GM20000 (cell line): Measurements from ENCODE around the gene VWA8.
A peak's percentile ranks its signal among the peaks of the same experiment; 100 is the strongest.

Source experiments
- DNase-seq: peaks from one replicate; pipeline ENCODE4 v3.0.0; 2012; ENCODE audit warnings: low spot score
- CTCF ChIP-seq: IDR thresholded peaks from 2 replicates; pipeline ENCODE4 v1.5.1; 2012; ENCODE audit warnings: mild to moderate bottlenecking, control low read depth; ENCODE audit errors: extremely low read depth, missing control alignments

Gene VWA8

DNA sequence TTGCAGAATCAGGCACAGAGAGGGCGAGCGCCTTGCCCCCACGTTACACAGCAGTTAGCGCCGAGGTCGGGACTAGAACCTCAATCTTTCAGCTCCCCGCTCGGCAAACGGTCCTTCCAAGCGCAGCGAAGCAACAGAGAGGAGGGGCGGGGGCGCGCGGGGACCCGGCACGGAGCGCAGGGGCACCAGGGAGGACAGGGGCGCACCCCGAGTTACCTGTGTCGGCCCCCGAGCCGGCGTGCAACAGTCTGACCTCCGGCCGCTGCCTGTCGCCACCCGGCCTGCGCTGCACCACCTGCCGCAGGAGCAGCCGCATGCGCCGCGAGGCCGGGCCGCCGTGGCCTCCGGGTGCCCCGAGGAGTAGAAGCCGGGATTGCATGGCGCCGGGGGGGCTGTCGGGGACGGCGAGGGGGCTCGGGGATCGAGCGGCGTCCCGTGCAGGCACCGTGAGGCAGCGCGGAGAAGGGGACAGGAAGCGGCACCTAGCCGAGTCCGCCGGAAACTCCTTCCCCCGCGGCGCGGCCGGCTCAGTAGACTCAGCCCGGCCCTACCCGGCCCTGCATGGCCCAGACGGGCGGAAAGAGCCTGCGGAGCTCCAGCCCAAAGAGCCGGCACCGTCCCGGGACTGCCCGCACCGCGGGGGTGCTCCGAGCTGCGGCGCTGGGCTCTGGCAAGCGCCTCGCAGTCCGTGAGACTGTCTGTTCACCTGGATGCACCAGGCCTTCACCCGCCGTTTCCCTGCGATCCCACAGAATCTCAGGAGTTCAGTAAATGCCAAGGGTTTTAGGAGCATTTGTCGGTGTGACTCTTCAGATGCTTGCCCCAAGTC is at the start of gene VWA8:
TSS of gene VWA8 (minus strand) at position 473 of the 829 bp plus-strand sequence. CDS start at position 379, 94 bp downstream.
- TF ChIP-seq CTCF, result no peak
- peak; percentile 90 for DNase-seq

GRCh38 chr13:42009057-42009456 is 48.1 kb upstream of the VWA8 start:
- DNase-seq, result no peak
- no peak for TF ChIP-seq CTCF

- TF ChIP-seq CTCF, result no peak
- no peak for DNase-seq
These were observed 46.9 kb upstream of the VWA8 start for GRCh38 chr13:42007844-42008243.

DNA sequence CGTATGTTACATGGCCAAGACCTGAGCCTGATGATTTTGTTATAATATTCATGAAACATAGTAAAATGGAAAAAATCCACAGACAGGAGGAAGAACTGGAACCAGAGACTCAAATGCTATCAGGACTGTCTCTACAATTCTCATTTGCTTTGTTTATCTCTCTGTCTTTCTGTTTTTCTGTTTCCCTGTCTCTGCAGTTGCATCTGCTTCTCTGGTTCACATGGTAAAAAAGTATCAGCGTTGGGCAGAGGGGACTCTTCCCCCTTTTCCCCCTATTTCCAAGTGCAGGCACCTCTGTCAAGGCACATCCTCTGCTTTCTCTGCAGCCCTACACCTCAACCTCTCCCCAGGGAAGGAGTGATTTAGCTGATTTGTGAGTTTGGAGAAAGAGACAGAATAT is 41.2 kb upstream of the VWA8 start:
- no peak for TF ChIP-seq CTCF
- DNase-seq, result no peak

- TF ChIP-seq CTCF, result no peak
- DNase-seq, result no peak
These were observed 40.7 kb upstream of the VWA8 start for GRCh38 chr13:42001580-42001979.

GRCh38 chr13:42000846-42001245 is 39.9 kb upstream of the VWA8 start:
- TF ChIP-seq CTCF, result no peak
- no peak for DNase-seq

GRCh38 chr13:41997396-41997795 is 36.5 kb upstream of the VWA8 start:
- no peak for DNase-seq
- no peak for TF ChIP-seq CTCF
